A549 treated with Mapracorat at 1 μM for 4 hours (cell line): ENCODE data around the gene ARRDC5. TPM values are rescaled to one million over a fixed set of nuclear protein-coding genes. Genes with fewer than 3 reads are reported as not detected.

Experiments
- total RNA-seq: library from RNA; stranded (reverse); fragments of 200-300 nt; extraction: Qiagen RNA extraction; gene quantifications from 5 replicates; pipeline ENCODE4 v1.2.3, GENCODE V29; 2022

ARRDC5 gene
- total RNA-seq, result not detected in 5 replicates

DNA sequence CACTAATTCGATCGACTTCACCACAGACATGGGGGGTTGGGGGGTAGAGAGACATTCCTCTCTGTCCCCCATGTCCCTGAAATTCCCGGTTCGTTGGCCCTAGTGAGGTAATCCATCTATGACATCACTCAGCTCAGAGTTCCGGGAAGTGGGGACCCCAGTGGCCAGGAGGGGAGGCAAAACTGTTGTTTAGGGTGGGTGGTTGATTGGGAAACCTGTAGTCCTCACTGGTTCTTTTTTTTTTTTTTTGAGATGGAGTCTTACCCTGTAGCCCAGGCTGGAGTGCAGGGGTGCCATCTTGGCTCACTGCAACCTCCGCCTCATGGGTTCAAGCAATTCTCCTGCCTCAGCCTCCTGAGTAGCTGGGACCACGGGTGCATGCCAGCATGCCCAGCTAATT, at the start of gene ARRDC5:
ARRDC5 (minus strand) TSS at position 101 of the 400 bp plus-strand sequence; CDS start at position 30, 71 bp downstream.

DNA sequence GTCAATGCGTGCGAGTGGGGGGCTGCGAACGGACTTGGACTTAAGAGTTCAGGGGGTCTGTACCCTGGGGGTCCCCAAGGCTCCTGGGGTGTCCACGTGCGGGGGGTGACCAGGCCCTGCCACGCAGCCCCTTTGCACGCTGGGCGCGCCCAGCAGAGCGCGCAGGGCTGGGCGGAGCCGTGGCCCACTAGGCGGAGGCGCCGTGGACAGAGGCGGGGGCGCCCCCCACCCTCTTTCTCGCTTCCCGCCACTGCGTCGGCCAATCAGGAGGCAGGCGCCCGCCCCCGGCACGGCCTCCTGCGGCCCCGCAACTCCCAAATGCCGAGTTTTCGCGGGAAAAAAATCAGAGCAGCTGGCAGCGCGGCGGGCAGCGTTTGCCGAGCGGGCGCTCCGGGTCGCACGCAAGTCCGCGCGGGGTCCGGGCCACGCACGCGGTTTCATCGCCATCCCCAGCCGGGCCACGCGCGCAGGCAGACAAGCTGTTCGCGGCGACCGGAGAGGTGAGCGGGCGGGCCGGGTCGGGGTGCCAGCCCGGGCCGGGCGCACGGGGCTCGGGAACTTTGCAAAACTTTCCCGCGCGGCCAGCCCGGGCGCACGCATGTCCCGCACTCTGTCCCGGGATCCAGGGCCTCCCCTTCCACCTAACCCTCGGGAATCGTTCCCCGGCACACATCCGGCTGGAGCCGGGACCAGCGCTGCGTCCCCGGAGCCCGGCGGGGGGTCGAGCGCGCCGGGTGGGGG, 6.6 kb upstream of the ARRDC5 start, which contains the start of gene UHRF1:
UHRF1 (plus strand) TSS at position 346 of the 741 bp plus-strand sequence. CDS start 1,385 bp downstream, outside the sequence.

DNA sequence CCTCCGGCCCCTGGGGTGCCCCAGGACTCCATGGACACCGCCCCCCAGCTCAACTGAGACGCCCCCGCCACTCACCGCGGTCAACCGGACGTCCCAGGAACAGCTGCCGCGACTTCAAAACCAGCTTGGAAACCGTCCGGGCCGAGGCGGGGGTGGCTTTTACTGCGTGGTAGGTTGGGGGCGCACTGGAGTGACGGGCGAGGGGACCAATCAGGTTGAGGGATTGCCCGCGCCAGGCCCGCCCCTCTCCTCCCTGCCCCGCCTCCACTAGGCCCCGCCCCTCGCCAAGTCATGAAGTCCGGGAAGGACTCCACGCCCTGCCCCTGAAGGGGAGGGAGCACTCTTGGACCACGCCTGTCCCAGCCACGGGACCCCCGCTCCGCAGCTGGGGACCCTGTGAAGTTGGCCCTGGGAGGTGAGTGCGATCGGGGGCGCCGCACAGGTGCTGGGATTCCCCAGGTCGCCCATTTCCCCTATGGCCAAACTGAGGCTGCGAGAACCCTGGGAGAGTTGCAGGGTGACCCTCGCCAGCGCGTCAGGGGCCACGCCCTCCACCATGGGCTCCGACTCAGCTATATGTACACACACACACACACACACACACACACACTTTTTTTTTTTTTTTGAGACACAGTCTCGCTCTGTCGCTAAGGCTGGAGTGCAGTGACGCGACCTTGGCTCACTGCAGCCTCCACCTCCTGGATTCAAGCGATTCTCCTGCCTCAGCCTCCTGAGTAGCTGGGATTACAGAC, 35.0 kb downstream of the ARRDC5 start, which contains the start of gene PLIN3:
PLIN3 (minus strand) TSS at position 134 of the 752 bp plus-strand sequence. CDS start 6,273 bp downstream, outside the sequence.

Other genes with a start within 250 kb of the ARRDC5 start
- 116 to 139 TPM (median 137 TPM) in 5 replicates for gene MYDGF, start 232.6 kb downstream of the ARRDC5 start, total RNA-seq
- gene DPP9, start 179.1 kb downstream of the ARRDC5 start, total RNA-seq, result 50.8 to 62.0 TPM (median 59.5 TPM) in 5 replicates
- 5.3 to 5.7 TPM (median 5.6 TPM) in 5 replicates for gene FEM1A, start 111.2 kb downstream of the ARRDC5 start, total RNA-seq
- 6.4 to 10.0 TPM (median 8.6 TPM) in 5 replicates for gene TICAM1, start 71.2 kb downstream of the ARRDC5 start, total RNA-seq
- 142 to 162 TPM (median 155 TPM) in 5 replicates for gene PLIN3, start 35.2 kb downstream of the ARRDC5 start, total RNA-seq
- 38.9 to 48.4 TPM (median 45.3 TPM) in 5 replicates for gene UHRF1, start 6.6 kb upstream of the ARRDC5 start, total RNA-seq
- 6.2 to 9.4 TPM (median 9.0 TPM) in 5 replicates for gene KDM4B, start 66.2 kb upstream of the ARRDC5 start, total RNA-seq